GM19372 (cell line): ENCODE data around the gene THOC7.

Source experiments
- ATAC-seq: cut with Tn5 transposase; IDR thresholded peaks from one replicate; pipeline ENCODE4 v1.9.1; 2021; ENCODE audit warnings: mild to moderate bottlenecking, low read depth, moderate library complexity; ENCODE audit not compliant: unreplicated experiment

The THOC7 gene

GRCh38 chr3:63880653-63881052, 17.0 kb upstream of the THOC7 start:
- no peak for ATAC-seq

DNA sequence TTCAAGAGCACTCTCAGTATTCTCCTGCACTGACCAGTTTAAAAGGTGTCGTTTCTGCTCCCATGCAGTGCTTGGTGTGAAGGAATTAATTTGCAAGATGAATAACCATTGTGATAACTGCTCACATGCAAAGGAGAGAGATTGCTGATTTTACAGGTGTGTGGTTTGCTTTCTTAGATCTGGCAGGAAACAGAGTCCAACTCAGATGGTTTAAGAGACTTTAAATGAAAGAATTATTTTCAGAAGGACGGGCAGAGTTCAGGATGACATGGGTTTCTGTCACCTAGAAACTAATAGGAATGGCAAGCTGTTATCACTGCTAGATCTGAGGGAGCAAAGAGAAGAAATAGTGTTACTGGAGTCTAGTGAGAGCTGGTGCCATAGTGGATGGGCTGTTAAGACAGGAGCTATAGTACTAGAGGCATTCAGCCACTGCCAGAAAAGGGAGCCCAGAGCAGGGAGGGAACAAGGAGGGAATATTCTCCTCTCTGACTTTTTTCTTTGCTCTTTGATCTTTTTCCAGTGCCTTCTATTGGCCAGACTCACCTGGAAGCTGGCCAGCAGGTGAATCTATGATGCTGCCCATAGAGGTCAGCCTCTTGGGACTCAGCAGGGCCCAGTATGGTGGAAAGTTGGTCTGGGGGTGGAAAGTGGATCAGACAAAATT, 14.9 kb upstream of the THOC7 start:
- ATAC-seq: no peak

DNA sequence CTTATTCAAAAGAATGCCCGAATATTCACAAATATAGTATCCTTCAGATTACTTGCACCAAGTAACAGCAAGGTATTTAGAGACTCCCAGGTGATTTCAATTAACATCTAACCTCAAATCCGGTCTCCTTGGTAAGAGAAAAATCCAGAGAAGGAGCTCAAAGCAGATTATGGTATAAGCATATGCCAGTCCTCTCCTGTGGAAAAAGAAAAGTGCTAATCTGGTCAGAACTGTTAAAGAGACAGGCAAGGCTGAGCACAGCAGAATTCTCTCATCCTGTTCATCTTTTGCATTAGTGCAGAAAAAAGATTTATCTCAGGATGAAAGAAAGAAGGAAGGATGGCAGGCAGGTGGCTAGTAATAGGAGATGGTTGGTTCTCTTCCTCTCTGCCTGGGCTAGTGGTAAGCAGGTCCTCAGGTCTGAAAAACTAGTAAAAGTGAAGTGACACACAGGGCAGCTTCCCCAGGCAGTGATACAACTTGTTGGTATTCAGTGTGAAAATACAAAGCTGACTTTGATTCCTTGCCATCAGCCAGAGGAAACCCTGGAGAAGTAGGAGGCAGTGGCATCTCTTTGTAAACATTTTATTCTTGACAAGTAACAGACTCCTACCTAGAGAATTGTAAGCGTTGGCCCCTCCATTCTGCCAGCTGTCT, 14.3 kb upstream of the THOC7 start:
- ATAC-seq: no peak

GRCh38 chr3:63876260-63876659, 12.7 kb upstream of the THOC7 start:
- ATAC-seq: no peak

DNA sequence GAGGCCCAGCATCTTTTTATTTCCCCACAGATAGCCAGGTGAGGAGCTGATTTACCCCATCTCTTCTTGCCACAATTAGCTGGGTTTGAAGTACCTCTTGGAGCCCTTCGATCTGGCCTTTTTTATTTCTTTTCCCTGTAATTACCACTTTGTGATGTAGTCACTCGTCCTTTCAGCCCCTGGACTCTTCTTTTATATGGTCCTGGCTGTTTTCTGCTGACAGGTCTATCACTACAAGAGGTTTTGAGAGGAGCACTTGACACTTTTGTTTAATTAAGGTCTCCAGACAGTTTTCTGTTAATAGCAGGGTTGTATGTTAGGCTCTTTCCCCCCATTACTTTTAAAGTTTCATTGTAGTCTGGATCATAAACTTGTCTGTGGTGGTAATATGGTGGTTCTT, 11.9 kb upstream of the THOC7 start:
- no peak for ATAC-seq

- no peak for ATAC-seq
These were observed 11.2 kb upstream of the THOC7 start for GRCh38 chr3:63874769-63875168.

GRCh38 chr3:63872135-63872924, 8.7 kb upstream of the THOC7 start:
- ATAC-seq: no peak

GRCh38 chr3:63870615-63871005, 7.0 kb upstream of the THOC7 start:
- no peak for ATAC-seq

- ATAC-seq: no peak
These were observed 6.5 kb upstream of the THOC7 start for GRCh38 chr3:63869940-63870614.

DNA sequence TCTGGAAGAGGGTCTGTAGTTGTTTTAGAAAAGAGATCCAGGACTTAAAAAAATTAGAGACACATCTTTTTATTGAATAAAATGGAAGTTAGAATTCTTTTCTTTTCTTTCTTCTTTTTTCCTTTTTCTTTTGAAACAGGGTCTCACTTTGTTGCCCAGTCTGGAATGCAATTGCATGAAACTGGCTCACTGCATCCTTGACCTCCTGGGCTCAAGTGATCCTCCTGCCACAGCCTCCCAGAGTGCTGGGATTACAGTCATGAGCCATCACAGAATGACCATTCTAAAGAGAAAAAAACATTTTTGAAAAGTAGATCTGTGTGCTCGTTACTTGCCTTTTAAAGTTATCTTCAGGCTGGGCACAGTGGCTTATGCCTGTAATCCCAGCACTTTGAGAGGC, 3.6 kb upstream of the THOC7 start:
- ATAC-seq: no peak

DNA sequence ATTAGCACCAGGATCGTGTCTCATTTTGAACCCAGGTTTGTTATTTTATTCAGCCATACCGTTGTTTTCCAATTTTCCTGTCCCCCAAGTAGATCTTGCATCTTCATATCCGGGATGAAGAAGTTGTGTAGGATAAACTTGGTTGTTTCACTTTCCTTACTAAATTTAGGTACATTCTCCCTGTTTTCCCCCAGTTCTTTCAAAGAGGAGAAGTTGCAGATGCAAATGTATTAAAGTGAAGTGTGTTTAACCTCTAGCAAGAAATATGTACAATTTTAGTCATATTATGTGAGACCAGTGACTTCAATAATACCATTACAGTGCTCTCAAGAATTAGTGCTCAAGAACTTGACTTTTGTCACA, 1.3 kb upstream of the THOC7 start:
- ATAC-seq: no peak

- peak; percentile 47 for ATAC-seq
These were observed 681 bp upstream of the THOC7 start for GRCh38 chr3:63864008-63864964.

- no peak for ATAC-seq
These were observed 828 bp downstream of the THOC7 start for GRCh38 chr3:63862804-63863149.

- no peak for ATAC-seq
These were observed 2.3 kb downstream of the THOC7 start for GRCh38 chr3:63861306-63861705.

GRCh38 chr3:63860776-63861175, 2.8 kb downstream of the THOC7 start:
- no peak for ATAC-seq

DNA sequence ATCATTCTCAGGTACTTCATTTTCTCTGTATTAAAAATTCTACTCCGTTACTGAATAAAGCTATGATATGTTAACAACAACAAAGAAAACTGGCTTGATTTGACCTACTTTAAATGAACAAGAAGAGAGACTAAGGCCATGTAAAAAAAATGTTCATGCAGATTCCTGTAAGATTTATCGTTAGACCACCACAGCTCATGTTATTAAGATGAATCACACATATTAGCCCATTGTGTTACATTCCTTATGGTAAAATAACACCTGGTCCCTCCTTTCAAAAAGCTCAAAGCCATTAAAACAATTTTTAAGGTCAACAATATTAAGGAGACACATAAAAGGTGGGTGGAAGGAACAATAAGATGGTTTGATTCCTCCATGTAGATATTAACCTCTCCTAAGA, 6.3 kb downstream of the THOC7 start:
- no peak for ATAC-seq

DNA sequence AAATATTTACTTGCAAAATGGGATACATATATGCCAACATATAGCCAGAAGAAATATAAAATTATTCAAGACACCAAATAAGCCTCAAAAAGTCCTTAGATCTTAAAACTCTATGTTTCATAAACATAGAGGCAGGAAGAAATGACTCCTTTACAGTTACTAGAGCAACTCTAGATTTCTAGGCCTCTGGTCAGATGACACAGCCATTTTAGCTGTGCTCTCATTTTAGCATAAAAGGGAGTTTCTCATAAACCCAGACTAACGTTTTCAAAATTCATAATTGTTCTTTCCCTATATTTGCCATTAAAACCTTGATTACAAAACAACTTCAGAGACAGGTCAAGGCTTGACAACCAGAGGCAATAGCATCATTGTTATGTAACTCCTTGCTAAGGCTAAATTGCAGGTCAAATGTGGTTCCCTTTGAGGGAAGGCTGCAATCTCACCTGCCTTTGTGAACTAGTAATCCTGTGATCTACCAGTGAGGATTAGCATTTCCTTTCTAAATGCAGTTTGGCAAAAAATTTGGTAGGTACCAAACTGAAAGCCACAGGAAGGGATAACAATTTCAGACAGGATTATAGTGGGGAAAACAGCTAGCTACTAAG, 8.2 kb downstream of the THOC7 start:
- no peak for ATAC-seq

DNA sequence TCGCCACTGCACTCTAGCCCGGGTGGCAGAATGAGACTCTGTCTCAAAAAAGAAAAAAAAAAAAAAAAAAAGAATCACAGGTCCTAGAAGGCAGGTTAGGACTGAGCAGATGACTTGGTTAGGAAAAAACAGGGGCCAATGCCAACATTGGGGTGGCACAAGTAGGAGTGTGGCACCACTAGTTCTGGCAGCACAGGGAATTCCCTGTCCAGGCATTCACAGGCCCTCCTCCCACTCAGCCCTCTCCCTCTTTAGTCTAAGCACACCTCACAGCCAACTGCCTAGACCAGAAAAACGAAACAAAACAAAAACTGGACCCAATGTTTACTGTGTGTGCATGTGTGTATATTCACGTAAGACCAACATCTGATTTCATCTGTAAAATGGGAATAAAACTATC, 10.5 kb downstream of the THOC7 start:
- no peak for ATAC-seq

GRCh38 chr3:63851287-63851686, 12.3 kb downstream of the THOC7 start:
- no peak for ATAC-seq

- no peak for ATAC-seq
These were observed 14.4 kb downstream of the THOC7 start for GRCh38 chr3:63849175-63849574.
